ENCODE measurements around the gene BNC2.

- TF ChIP-seq POLR2A (IDR thresholded peaks at IDR 0.05) (no peak), POLR2AphosphoS5 (IDR thresholded peaks at IDR 0.05) (no peak)
These were observed 169.1 kb downstream of the BNC2 start for GRCh38 chr9:16701347-16701746.
